ENCODE results near the gene C2CD3.
"Not testable (repeated sequence)": the region's sequence is repeated elsewhere in the genome, so short reads cannot be mapped to it uniquely, and the experiment has no call there.

C2CD3 gene

GRCh38 chr11:74102321-74102720, 68.5 kb downstream of the C2CD3 start:
- no peak for DNase-seq

GRCh38 chr11:74100735-74101134, 70.1 kb downstream of the C2CD3 start:
- DNase-seq = no peak

- no peak for DNase-seq
Measured at GRCh38 chr11:74100231-74100630, 70.6 kb downstream of the C2CD3 start.

DNA sequence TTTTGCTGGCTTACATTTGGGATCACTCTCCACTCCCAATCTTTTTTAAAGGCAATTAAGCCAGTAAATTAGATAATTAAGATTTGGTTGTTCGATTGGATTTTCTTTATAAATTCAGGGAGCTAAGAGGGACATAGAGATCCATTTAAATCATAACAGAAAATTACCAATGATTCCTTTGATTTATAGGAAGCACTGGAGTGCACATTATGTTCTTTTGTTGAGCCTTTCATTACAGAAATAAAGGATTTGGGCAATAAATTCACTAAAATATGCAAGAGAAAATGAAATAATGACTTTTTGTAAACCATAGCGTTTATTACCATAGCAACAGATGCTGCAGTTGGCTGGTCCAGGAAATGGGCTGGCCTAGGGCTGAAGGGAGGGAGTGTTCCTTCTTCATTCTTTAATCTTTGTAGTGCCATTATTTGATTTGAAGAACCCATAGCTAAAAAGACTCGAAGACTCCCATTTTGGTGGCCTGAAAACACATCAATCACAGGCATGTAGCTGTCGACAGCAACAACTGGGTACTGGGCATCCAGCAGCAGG, 73.0 kb downstream of the C2CD3 start:
- no peak for DNase-seq

DNA sequence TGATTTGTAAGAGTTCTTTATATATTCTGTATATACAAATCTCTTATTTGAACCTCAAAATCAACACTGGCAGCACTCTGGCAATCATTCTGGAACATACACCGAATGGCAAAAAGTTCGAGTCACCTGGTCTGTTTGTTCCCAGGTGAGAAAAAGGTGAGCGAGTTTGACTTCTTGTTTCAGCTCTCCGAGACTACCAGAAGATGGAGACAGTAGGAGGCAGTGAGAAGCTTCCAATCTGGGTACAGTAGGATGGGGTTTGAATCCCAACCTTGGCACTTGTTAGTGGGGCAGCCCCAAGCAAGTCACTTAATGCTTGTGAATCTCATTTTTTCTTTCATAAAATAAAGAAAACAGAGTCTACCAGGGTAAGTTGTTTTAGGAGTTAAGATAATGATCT, 76.4 kb downstream of the C2CD3 start:
- no peak for DNase-seq

DNA sequence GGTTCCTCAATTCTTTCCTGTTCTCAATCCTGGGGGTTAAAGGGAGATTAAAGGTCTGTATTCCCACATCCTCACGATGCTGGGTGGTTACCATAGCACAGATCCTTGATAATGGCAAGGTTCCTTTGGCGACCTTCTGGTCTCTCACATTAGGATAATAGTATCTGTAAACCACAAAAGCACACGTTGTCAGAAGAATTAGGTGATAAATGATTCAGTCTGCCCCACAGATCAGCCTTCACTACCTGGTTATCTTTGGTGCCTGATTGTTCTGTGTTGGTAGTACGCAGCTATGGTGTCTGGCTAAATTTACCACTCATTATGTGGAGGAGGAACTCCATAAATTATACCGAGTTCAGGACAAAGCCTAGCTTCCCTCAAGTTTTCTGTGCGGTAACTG, 78.4 kb downstream of the C2CD3 start:
- DNase-seq = no peak

- no peak for DNase-seq
Measured at GRCh38 chr11:74091549-74091948, 79.3 kb downstream of the C2CD3 start.

- DNase-seq = no peak
Measured at GRCh38 chr11:74090701-74091100, 80.1 kb downstream of the C2CD3 start.

- no peak for DNase-seq
Measured at GRCh38 chr11:74086242-74086884, 84.4 kb downstream of the C2CD3 start.

GRCh38 chr11:74085542-74085892, 85.3 kb downstream of the C2CD3 start:
- peak; percentile 14 for DNase-seq

- no peak for DNase-seq
Measured at GRCh38 chr11:74084796-74085541, 85.8 kb downstream of the C2CD3 start.

- not testable (repeated sequence) for DNase-seq
Measured at GRCh38 chr11:74083927-74084326, 86.9 kb downstream of the C2CD3 start.

GRCh38 chr11:74081428-74081827, 89.4 kb downstream of the C2CD3 start:
- DNase-seq = no peak

DNA sequence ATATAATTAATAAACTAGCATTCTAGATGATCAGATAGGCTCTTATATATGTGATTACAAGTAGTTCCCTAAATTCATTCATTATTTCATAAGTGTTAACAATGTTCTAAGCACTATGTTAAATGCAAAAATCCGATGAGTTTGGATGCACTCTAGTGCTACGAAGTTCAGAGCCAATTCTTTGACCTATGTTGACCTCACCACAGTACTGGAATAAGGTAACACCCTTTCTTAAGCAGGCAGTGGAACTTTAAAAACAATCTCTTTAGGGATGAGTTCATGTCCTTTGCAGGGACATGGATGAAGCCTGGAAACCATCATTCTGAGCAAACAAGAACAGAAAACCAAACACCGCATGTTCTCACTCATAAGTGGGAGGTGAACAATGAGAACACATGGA, 93.6 kb downstream of the C2CD3 start:
- DNase-seq = no peak

- DNase-seq = no peak
Measured at GRCh38 chr11:74072721-74073120, 98.1 kb downstream of the C2CD3 start.

GRCh38 chr11:74072286-74072685, 98.5 kb downstream of the C2CD3 start:
- DNase-seq = no peak

DNA sequence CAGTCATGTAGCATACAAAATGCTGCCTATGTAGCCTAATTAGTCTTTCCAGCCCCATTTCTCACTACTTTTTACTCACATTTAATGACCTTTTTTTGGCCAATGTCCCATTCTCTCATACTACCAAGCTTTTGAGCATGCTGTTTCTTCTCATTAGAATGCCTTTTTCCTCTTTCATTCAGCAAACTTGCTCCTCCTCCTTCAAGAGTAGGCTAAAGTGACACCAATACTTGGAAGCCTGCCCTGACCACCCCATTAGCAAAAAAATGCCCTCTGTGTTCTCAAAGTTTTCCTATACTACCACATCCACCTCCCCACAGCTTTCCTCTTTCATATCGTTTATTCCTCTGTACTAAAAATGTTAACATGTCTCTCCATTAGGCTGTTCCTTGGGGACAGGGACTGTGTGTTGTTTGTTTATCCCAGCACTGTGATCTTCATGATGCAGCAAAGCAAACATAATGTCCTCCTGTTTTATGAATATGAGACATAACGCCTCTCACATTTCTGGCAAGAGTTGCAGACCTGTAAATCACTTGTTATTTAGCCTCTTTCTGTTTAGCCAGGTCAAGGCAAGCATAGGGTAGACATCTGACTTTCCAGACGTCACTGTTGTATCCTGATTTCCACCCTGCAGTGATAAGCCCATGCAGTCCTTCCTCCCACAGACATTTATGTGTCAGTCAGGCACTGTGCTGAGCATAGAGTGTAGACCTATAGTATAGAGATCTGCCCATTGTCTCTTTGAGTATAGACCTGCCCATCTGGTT, 99.9 kb downstream of the C2CD3 start:
- DNase-seq = no peak

- no peak for DNase-seq
Measured at GRCh38 chr11:74069146-74070046, 101.4 kb downstream of the C2CD3 start.

- not testable (repeated sequence) for DNase-seq
Measured at GRCh38 chr11:74066663-74067062, 104.1 kb downstream of the C2CD3 start.

DNA sequence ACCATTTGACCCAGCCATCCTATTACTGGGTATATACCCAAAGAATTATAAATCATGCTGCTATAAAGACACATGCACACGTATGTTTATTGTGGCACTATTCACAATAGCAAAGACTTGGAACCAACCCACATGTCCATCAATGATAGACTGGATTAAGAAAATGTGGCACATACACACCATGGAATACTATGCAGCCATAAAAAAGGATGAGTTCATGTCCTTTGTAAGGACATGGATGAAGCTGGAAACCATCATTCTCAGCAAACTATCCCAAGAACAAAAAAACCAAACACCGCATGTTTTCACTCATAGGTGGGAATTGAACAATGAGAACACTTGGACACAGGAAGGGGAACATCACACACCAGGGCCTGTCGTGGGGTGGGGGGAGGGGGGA, 105.3 kb downstream of the C2CD3 start:
- not testable (repeated sequence) for DNase-seq

DNA sequence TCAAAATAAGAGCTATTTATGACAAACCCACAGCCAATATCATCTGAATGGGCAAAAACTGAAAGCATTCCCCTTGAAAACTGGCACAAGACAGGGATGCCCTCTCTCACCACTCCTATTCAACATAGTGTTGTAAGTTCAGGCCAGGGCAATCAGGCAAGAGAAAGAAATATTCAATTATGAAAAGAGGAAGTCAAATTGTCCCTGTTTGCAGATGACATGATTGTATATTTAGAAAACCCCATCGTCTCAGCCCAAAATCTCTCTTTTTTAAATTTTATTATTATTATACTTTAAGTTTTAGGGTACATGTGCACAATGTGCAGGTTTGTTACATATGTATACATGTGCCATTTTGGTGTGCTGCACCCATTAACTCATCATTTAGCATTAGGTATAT, 107.2 kb downstream of the C2CD3 start:
- DNase-seq = not testable (repeated sequence)

GRCh38 chr11:74061599-74061998, 109.2 kb downstream of the C2CD3 start:
- not testable (repeated sequence) for DNase-seq

Measured in midbrain (tissue), 1 donor.